Activated CD4-positive, alpha-beta T cell treated with anti-CD3 and anti-CD28 coated beads, Interleukin-2, amount 50 U/mL, for 1 hour (primary cell): Measurements from ENCODE around the gene MFN1.

Source experiments
- DNase-seq: peaks from one replicate; pipeline ENCODE4 v3.0.0-alpha.2; 2020

MFN1 gene

DNA sequence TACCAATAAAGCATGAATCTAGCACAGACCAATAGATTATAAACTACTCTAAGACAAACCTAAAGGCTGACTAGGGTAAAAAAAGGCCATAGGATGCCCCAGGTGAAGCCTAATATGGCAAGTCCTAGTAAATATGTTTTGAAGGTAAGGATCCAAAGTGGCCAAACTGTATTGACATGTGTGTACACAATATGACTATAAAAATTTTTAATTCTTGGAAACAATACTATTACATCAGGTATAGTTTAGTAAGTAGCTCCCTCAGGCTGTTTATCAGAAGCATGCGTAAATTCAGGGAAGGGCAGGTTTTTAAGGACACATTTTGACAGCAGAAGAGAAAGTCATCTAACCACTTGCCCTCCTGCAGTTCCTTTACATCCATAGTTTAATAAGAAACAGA is 84.9 kb downstream of the MFN1 start:
- no peak for DNase-seq

DNA sequence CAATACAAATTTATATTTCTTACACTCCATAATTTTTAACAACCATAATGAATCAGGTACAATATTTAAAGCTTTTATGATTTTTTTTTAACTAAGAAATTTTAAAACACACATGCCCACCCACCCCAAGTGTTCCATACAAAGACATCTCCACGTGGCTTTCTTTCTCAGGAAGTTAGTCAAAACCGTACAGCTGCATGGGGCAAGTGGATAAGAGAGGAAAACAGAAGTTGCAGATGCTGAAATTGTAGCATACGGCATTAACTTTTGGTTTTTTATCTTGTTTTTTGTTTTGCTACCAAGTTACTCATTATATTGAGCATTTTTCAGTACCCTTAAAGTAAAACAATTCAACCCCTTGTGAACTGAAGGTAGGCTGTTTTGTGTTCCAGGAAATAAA is 89.0 kb downstream of the MFN1 start:
- no peak for DNase-seq

DNA sequence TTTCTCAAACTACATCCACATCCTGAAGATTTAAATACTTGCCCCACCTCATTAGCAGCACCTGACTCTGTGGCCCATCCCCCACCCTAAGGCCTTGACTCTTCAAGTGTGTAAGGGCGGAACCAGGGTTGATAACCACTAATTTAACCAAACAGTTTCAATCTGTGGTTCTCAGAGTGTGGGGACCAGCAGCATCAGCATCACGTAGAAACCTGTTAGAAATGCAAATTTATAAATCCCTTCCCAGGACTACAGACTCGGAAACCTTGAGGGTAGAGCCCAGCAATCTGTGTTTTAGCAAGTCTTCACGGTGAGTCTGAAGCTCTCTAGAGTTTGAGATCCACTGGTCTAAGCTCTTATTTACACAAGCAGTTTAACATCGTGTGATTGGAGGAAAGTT is 91.3 kb downstream of the MFN1 start:
- DNase-seq, result no peak
